Endothelial cell of umbilical vein (primary cell): ENCODE measurements around the gene PAX8. TPM values are rescaled to one million over a fixed set of nuclear protein-coding genes. Genes with fewer than 3 reads are reported as not detected.
A peak's percentile ranks its signal among the peaks of the same experiment; 100 is the strongest.

Experiments
- BruUV-seq: library from RNA; stranded (reverse); fragments of 400-500 nt; replicated peaks from 2 replicates; lab custom pipeline; 2021; lab: Mats Ljungman, UMichigan
- CTCF ChIA-PET: fragments of 300-600, 350-600 bp; sonication (Branson Sonifier 250); formaldehyde crosslinking; loops from one replicate; lab custom pipeline; 2021; ENCODE audit warnings: antibody characterized with exemption, inconsistent platforms; lab: Charles Lee
- POLR2A ChIA-PET: fragments of 300-600, 350-600 bp; sonication (Branson Sonifier 250); formaldehyde crosslinking; loops from one replicate; lab custom pipeline; 2021; ENCODE audit warnings: antibody characterized with exemption, inconsistent platforms; lab: Charles Lee
- DNase-seq: peaks from one replicate; pipeline ENCODE4 v3.0.0-alpha.2; 2011; ENCODE audit warnings: low read depth, low spot score
- FAIRE-seq: peaks from 2 replicates; lab custom pipeline; 2011; peaks lifted over from hg19 to GRCh38; lab: Jason Lieb, UNC
- H2AFZ ChIP-seq: 2 replicates; pipeline ENCODE4 v1.6.0; 2012; ENCODE audit warnings: low read depth, low read length, control low read depth, inconsistent platforms
- H3K27ac ChIP-seq: 2 replicates; pipeline ENCODE4 v1.5.1; 2011; ENCODE audit warnings: low read depth, mild to moderate bottlenecking, control low read depth, low read length, moderate library complexity; ENCODE audit not compliant: insufficient read depth
- H3K27me3 ChIP-seq, 2 experiments: 2 replicates each; pipeline versions ENCODE4 v1.6.0 to v1.6.1; 2011; ENCODE audit warnings: low read length in 2 of 2, mixed read lengths in 1 of 2; ENCODE audit not compliant: control insufficient read depth in 2 of 2, insufficient read depth in 2 of 2
- H3K36me3 ChIP-seq, 2 experiments: 2 replicates in 1 of 2; 3 replicates in 1 of 2; pipeline ENCODE4 v1.5.1; 2011; ENCODE audit warnings: low read length in 2 of 2, mild to moderate bottlenecking in 1 of 2, moderate library complexity in 1 of 2; ENCODE audit not compliant: control insufficient read depth in 2 of 2, insufficient read depth in 2 of 2; ENCODE audit errors: extremely low read depth in 1 of 2
- H3K4me1 ChIP-seq: 3 replicates; pipeline ENCODE4 v1.5.1; 2011; ENCODE audit warnings: mild to moderate bottlenecking, low read length; ENCODE audit not compliant: control insufficient read depth, insufficient read depth; ENCODE audit errors: extremely low read depth
- H3K4me2 ChIP-seq: 2 replicates; pipeline ENCODE4 v1.6.1; 2011; ENCODE audit warnings: low read length, control low read depth, mixed read lengths; ENCODE audit not compliant: insufficient read depth
- H3K4me3 ChIP-seq, 3 experiments: fragments of 200-600 bp in 1 of 3; sonication (generic), shearing (Covaris generic) in 1 of 3; replicated peaks in 1 of 3; 2 replicates each; pipeline ENCODE4 v1.5.1; 2011 to 2016; ENCODE audit warnings: control low read depth in 3 of 3, low read length in 3 of 3, mild to moderate bottlenecking in 2 of 3, inconsistent platforms in 1 of 3, low read depth in 1 of 3, moderate library complexity in 1 of 3; ENCODE audit not compliant: insufficient read depth in 1 of 3
- H3K79me2 ChIP-seq: 2 replicates; pipeline ENCODE4 v1.6.0; 2012; ENCODE audit warnings: low read length, inconsistent platforms; ENCODE audit not compliant: control insufficient read depth, insufficient read depth
- H3K9ac ChIP-seq: replicated peaks from 2 replicates; pipeline ENCODE3; 2011; ENCODE audit warnings: low read length, control low read depth; ENCODE audit not compliant: insufficient read depth; ENCODE audit errors: extremely low read depth
- H3K9me1 ChIP-seq: replicated peaks from 3 replicates; pipeline ENCODE4 v1.6.0; 2011; ENCODE audit warnings: mild to moderate bottlenecking, low read length; ENCODE audit not compliant: control insufficient read depth, insufficient read depth; ENCODE audit errors: extremely low read depth
- H3K9me3 ChIP-seq: replicated peaks from 2 replicates; pipeline ENCODE4 v1.5.1; 2012; ENCODE audit warnings: low read length, inconsistent platforms; ENCODE audit not compliant: control insufficient read depth, insufficient read depth
- H4K20me1 ChIP-seq: replicated peaks from 2 replicates; pipeline ENCODE3; 2011; ENCODE audit warnings: mild to moderate bottlenecking, low read length; ENCODE audit not compliant: control insufficient read depth, insufficient read depth; ENCODE audit errors: extremely low read depth
- CTCF ChIP-seq, 2 donors: IDR thresholded peaks; 1 replicate in 1 of 2; 2 replicates in 1 of 2; pipeline ENCODE4 v1.5.1; 2011; ENCODE audit warnings: low read length in 2 of 2, mild to moderate bottlenecking in 2 of 2, moderate library complexity in 2 of 2, control low read depth in 1 of 2, inconsistent platforms in 1 of 2, low read depth in 1 of 2; ENCODE audit not compliant: insufficient read depth in 1 of 2; ENCODE audit errors: extremely low read depth in 1 of 2
- EZH2 ChIP-seq: IDR thresholded peaks from 2 replicates; pipeline ENCODE4 v1.6.1; 2012; ENCODE audit warnings: borderline replicate concordance, low read depth, mild to moderate bottlenecking, moderate library complexity, low read length, inconsistent platforms; ENCODE audit not compliant: severe bottlenecking
- FOS ChIP-seq: IDR thresholded peaks from 2 replicates; pipeline ENCODE4 v1.6.1; 2011; ENCODE audit warnings: mild to moderate bottlenecking, low read length, moderate library complexity, borderline replicate concordance; ENCODE audit not compliant: insufficient read depth
- GATA2 ChIP-seq: IDR thresholded peaks from 2 replicates; pipeline ENCODE4 v1.7.0; 2011; ENCODE audit warnings: low read depth, mild to moderate bottlenecking, moderate library complexity, mixed read lengths, low read length; ENCODE audit not compliant: insufficient read length, insufficient read depth
- JUN ChIP-seq: IDR thresholded peaks from 2 replicates; pipeline ENCODE4 v1.6.1; 2011; ENCODE audit warnings: borderline replicate concordance, low read depth; ENCODE audit not compliant: insufficient read length, insufficient read depth
- MAX ChIP-seq: IDR thresholded peaks from 2 replicates; pipeline ENCODE4 v1.6.1; 2011; ENCODE audit not compliant: insufficient read depth, insufficient read length
- MYC ChIP-seq: IDR thresholded peaks from one replicate; pipeline ENCODE4 v1.6.1; 2011; ENCODE audit warnings: mild to moderate bottlenecking, low read depth, low read length
- POLR2A ChIP-seq: IDR thresholded peaks from 2 replicates; pipeline ENCODE4 v1.6.1; 2012; ENCODE audit warnings: low read depth, mild to moderate bottlenecking, control low read depth, low read length
- POLR2AphosphoS5 ChIP-seq: IDR thresholded peaks from 2 replicates; pipeline ENCODE4 v1.6.1; 2012; ENCODE audit warnings: low read depth, mild to moderate bottlenecking, control low read depth, low read length, moderate library complexity; ENCODE audit not compliant: insufficient read depth
- dilution Hi-C: fragments of 300-500 bp; cut with MboI; formaldehyde crosslinking; loops from one replicate; pipeline ENCODE4 v1.15.0; 2019; ENCODE audit warnings: low sequenced_read_pairs; ENCODE audit not compliant: extremely low pct_ligation_motif_present
- intact Hi-C: fragments of 100-400 bp; cut with micrococcal nuclease; formaldehyde crosslinking; loops from one replicate; pipeline ENCODE4 v1.10.0; 2022
- polyA plus RNA-seq, 4 experiments: library from polyadenylated mRNA; depleted of rRNA in 3 of 4; stranded (reverse) in 3 of 4; unstranded in 1 of 4; fragments of >200 nt; gene quantifications; 2 replicates each; pipeline versions ENCODE4 v1.2.1 to v1.2.3, GENCODE V29; 2011 to 2012; ENCODE audit warnings: missing spikeins in 1 of 4
- total RNA-seq: library from RNA; stranded (reverse); gene quantifications from 2 replicates; pipeline ENCODE4 v1.2.3, GENCODE V29; 2021

PAX8 gene
- total and polyA plus RNA-seq, 2 donors (not counting 3 experiments of a cell fraction or from before 2014, with no cell fraction given): 0.22 to 0.62 TPM

- FAIRE-seq: no peak
- Histone ChIP-seq H4K20me1 (no peaks in the 10 kb centered on the region), H3K4me3 (no peak overlapping the region), H2AFZ (peak overlapping the region; percentile 32), H3K27ac (peak overlapping the region; percentile 32), H3K9ac (no peak overlapping the region), H3K9me1 (no peaks in the 10 kb centered on the region), H3K9me3 (no peaks in the 10 kb centered on the region), H3K4me2 (peak overlapping the region; percentile 21), H3K36me3 (no peaks in the 10 kb centered on the region), H3K27me3 (no peaks in the 10 kb centered on the region), H3K4me1 (peaks cover 19% of the 10 kb centered on the region), H3K79me2 (no peaks in the 10 kb centered on the region)
- dilution Hi-C loops (no loop called here), intact Hi-C loops (loop anchor here (1.0 to 2.0 kb wide), 2 partner anchors 24 to 41 kb away; no protein-coding TSS in a partner anchor)
- DNase-seq: peak; percentile 89
- ChIA-PET CTCF (interaction anchor here (1.4 to 6.2 kb wide), 9 partner anchors 9 to 150 kb away, joined by 3 to 53 read pairs (median 7); no protein-coding TSS in a partner anchor), POLR2A (interaction anchor here (1.2 kb wide), 1 partner anchor 34 kb away, joined by 3 read pairs; no protein-coding TSS in a partner anchor)
- no TSS peak for BruUV-seq
- TF ChIP-seq POLR2A (no peak), CTCF (IDR thresholded peaks at IDR 0.05; ENCODE audit: extremely low read depth in 1 of 2, insufficient read depth in 1 of 2, low read depth in 1 of 2, low read length in 2 of 2) (no peak), EZH2 (no peak), POLR2AphosphoS5 (no peak), GATA2 (no peak), FOS (no peak), JUN (no peak), MYC (no peak), MAX (no peak)
Measured at GRCh38 chr2:113240150-113240914, 38.4 kb downstream of the PAX8 start.
